Measurements from ENCODE around the gene ANGPTL2.

GRCh38 chr9:127065592-127065991, 56.8 kb downstream of the ANGPTL2 start:
- no peak for TF ChIP-seq POLR2A (IDR thresholded peaks at IDR 0.05; ENCODE audit: low read depth, low read length)
- TF ChIP-seq CTCF (conservative IDR thresholded peaks at IDR 0.05; ENCODE audit: low read depth, low read length), result no peak
- no peak for TF ChIP-seq CEBPB (IDR thresholded peaks at IDR 0.05; ENCODE audit: low read depth, low read length)
- no peak for TF ChIP-seq SMC3 (IDR thresholded peaks at IDR 0.05; ENCODE audit: low read depth, low read length)
- TF ChIP-seq MAFK (IDR thresholded peaks at IDR 0.05; ENCODE audit: low read depth, low read length), result no peak
- no peak for TF ChIP-seq RAD21 (IDR thresholded peaks at IDR 0.05; ENCODE audit: low read length)
- TF ChIP-seq RFX5 (IDR thresholded peaks at IDR 0.05; ENCODE audit: low read depth, low read length), result no peak
